ENCODE results near the gene TAF6L.

GRCh38 chr11:62726156-62726914, 44.9 kb upstream of the TAF6L start:
- TF ChIP-seq EZH2 (IDR thresholded peaks at IDR 0.05; ENCODE audit: borderline replicate concordance, insufficient read depth, low read length, poor library complexity, severe bottlenecking): no peak
- TF ChIP-seq, protein P1, sequence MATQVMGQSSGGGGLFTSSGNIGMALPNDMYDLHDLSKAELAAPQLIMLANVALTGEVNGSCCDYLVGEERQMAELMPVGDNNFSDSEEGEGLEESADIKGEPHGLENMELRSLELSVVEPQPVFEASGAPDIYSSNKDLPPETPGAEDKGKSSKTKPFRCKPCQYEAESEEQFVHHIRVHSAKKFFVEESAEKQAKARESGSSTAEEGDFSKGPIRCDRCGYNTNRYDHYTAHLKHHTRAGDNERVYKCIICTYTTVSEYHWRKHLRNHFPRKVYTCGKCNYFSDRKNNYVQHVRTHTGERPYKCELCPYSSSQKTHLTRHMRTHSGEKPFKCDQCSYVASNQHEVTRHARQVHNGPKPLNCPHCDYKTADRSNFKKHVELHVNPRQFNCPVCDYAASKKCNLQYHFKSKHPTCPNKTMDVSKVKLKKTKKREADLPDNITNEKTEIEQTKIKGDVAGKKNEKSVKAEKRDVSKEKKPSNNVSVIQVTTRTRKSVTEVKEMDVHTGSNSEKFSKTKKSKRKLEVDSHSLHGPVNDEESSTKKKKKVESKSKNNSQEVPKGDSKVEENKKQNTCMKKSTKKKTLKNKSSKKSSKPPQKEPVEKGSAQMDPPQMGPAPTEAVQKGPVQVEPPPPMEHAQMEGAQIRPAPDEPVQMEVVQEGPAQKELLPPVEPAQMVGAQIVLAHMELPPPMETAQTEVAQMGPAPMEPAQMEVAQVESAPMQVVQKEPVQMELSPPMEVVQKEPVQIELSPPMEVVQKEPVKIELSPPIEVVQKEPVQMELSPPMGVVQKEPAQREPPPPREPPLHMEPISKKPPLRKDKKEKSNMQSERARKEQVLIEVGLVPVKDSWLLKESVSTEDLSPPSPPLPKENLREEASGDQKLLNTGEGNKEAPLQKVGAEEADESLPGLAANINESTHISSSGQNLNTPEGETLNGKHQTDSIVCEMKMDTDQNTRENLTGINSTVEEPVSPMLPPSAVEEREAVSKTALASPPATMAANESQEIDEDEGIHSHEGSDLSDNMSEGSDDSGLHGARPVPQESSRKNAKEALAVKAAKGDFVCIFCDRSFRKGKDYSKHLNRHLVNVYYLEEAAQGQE (IDR thresholded peaks at IDR 0.05; ENCODE audit: borderline replicate concordance): no peak
- TF ChIP-seq, protein P2, sequence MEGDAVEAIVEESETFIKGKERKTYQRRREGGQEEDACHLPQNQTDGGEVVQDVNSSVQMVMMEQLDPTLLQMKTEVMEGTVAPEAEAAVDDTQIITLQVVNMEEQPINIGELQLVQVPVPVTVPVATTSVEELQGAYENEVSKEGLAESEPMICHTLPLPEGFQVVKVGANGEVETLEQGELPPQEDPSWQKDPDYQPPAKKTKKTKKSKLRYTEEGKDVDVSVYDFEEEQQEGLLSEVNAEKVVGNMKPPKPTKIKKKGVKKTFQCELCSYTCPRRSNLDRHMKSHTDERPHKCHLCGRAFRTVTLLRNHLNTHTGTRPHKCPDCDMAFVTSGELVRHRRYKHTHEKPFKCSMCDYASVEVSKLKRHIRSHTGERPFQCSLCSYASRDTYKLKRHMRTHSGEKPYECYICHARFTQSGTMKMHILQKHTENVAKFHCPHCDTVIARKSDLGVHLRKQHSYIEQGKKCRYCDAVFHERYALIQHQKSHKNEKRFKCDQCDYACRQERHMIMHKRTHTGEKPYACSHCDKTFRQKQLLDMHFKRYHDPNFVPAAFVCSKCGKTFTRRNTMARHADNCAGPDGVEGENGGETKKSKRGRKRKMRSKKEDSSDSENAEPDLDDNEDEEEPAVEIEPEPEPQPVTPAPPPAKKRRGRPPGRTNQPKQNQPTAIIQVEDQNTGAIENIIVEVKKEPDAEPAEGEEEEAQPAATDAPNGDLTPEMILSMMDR (IDR thresholded peaks at IDR 0.05; ENCODE audit: poor library complexity, severe bottlenecking): no peak
- TF ChIP-seq POLR2AphosphoS5 (IDR thresholded peaks at IDR 0.05): no peak
- no peak for TF ChIP-seq TAF1 (IDR thresholded peaks at IDR 0.05; ENCODE audit: low read depth)
- no peak for TF ChIP-seq EP300 (conservative IDR thresholded peaks at IDR 0.05; ENCODE audit: poor library complexity, severe bottlenecking)
- TF ChIP-seq MXI1 (conservative IDR thresholded peaks at IDR 0.05; ENCODE audit: poor library complexity, severe bottlenecking): no peak
- no peak for TF ChIP-seq RAD21 (conservative IDR thresholded peaks at IDR 0.05)

Measured in neural cell (in vitro differentiated cells).